Stimulated activated CD4-positive, alpha-beta T cell treated with anti-CD3 and anti-CD28 coated beads, Interleukin-15, amount 100 ng/mL, for 1 hour (primary cell): ENCODE measurements around the gene PRR5L.

Experiments used
- DNase-seq, 2 donors: peaks; one replicate each; pipeline ENCODE4 v3.0.0-alpha.2; 2020; ENCODE audit warnings: low read depth in 1 of 2, low spot score in 1 of 2

Gene PRR5L

GRCh38 chr11:36399236-36399635 is 103.1 kb downstream of the PRR5L start:
- no peak for DNase-seq

- no peak for DNase-seq
Measured at GRCh38 chr11:36399745-36400144, 103.7 kb downstream of the PRR5L start.

- DNase-seq: no peak
Measured at GRCh38 chr11:36400766-36401455, 104.8 kb downstream of the PRR5L start.

- DNase-seq: no peak
Measured at GRCh38 chr11:36402568-36403170, 106.6 kb downstream of the PRR5L start.

GRCh38 chr11:36403661-36404060 is 107.6 kb downstream of the PRR5L start:
- DNase-seq: no peak

- no peak for DNase-seq
Measured at GRCh38 chr11:36404831-36405230, 108.7 kb downstream of the PRR5L start.

GRCh38 chr11:36405585-36406367 is 109.7 kb downstream of the PRR5L start:
- DNase-seq: no peak

GRCh38 chr11:36407356-36407755 is 111.3 kb downstream of the PRR5L start:
- DNase-seq: no peak

GRCh38 chr11:36408498-36409136 is 112.5 kb downstream of the PRR5L start:
- no peak for DNase-seq

- DNase-seq: no peak
Measured at GRCh38 chr11:36409152-36409816, 113.2 kb downstream of the PRR5L start.

GRCh38 chr11:36411202-36411640 is 115.1 kb downstream of the PRR5L start:
- no peak for DNase-seq

GRCh38 chr11:36412781-36413383 is 116.8 kb downstream of the PRR5L start:
- no peak for DNase-seq

- DNase-seq: no peak
Measured at GRCh38 chr11:36417154-36417553, 121.1 kb downstream of the PRR5L start.

GRCh38 chr11:36419791-36420424 is 123.8 kb downstream of the PRR5L start:
- no peak for DNase-seq

- no peak for DNase-seq
Measured at GRCh38 chr11:36421546-36422155, 125.6 kb downstream of the PRR5L start.

GRCh38 chr11:36425561-36426081 is 129.5 kb downstream of the PRR5L start:
- DNase-seq: no peak

- DNase-seq: no peak
Measured at GRCh38 chr11:36426226-36426848, 130.2 kb downstream of the PRR5L start.

GRCh38 chr11:36427079-36427478 is 131.0 kb downstream of the PRR5L start:
- no peak for DNase-seq

GRCh38 chr11:36427876-36428275 is 131.8 kb downstream of the PRR5L start:
- no peak for DNase-seq
